Adrenal gland (tissue), 12 donors: ENCODE data around the gene SLC16A2. TPM values are rescaled to one million over a fixed set of nuclear protein-coding genes. Genes with fewer than 3 reads are reported as not detected.

ENCODE experiments used
- DNase-seq, 7 donors: peaks; one replicate each; pipeline ENCODE4 v3.0.0-alpha.2; 2019 to 2020
- H3K27ac ChIP-seq, 5 donors: fragments of 200-600 bp; sonication (generic) in 4 of 5; 1 replicate in 3 of 5; 2 replicates in 2 of 5; pipeline versions ENCODE4 v1.5.1 to v1.8.0; 2016 to 2020; ENCODE audit warnings: mild to moderate bottlenecking in 1 of 5
- H3K27me3 ChIP-seq: fragments of 200-600 bp; 2 replicates; pipeline ENCODE4 v1.8.0; 2021
- H3K36me3 ChIP-seq, 2 donors: fragments of 200-600 bp; replicated peaks in 1 of 2; 1 replicate in 1 of 2; 2 replicates in 1 of 2; pipeline versions ENCODE4 v1.5.1 to v1.8.0; 2018 to 2022
- H3K4me1 ChIP-seq, 2 donors: fragments of 200-600 bp; replicated peaks in 1 of 2; 1 replicate in 1 of 2; 2 replicates in 1 of 2; pipeline versions ENCODE4 v1.5.1 to v1.8.0; 2018 to 2021
- H3K4me3 ChIP-seq, 4 donors: fragments of 200-600 bp; sonication (generic) in 3 of 4; one replicate each; pipeline ENCODE4 v1.5.1; 2016 to 2018
- H3K9me3 ChIP-seq, 3 donors: fragments of 200-600 bp; sonication (generic) in 1 of 3; replicated peaks in 1 of 3; 1 replicate in 2 of 3; 2 replicates in 1 of 3; pipeline versions ENCODE4 v1.5.1 to v1.8.0; 2016 to 2021
- POLR2A ChIP-seq, 2 donors: fragments of 450-650 bp; IDR thresholded peaks; one replicate each; pipeline ENCODE4 v1.6.1; 2017; ENCODE audit warnings: antibody characterized with exemption in 2 of 2, mild to moderate bottlenecking in 2 of 2, moderate library complexity in 1 of 2
- WGBS, 4 donors: extraction: QIAGEN DNeasy Blood & Tissue Kit in 2 of 4; methylation state at CpG; one replicate each; pipeline versions ENCODE4 v1.1.5 to v1.1.7; 2013 to 2017; 5-methylcytosine and 5-hydroxymethylcytosine counted together
- intact Hi-C, 2 donors: fragments of 100-400 bp; cut with DNase I; formaldehyde crosslinking; loops; one replicate each; pipeline versions ENCODE4 v1.14.1 to v1.15.0; 2022 to 2023
- polyA plus RNA-seq, 3 donors: library from polyadenylated mRNA; stranded (reverse); fragments of 200-250 nt in 2 of 3; fragments of 350-450 nt in 1 of 3; fragmentation: Illumina TruSeq in 1 of 3; extraction: RNeasy Lipid Tissue Mini Kit (QIAGEN cat#74804) in 1 of 3; gene quantifications; one replicate each; pipeline ENCODE4 v1.2.3, GENCODE V29; 2013 to 2014
- total RNA-seq, 9 donors: library from RNA; depleted of rRNA in 4 of 9; stranded (reverse); fragments of >200 nt in 4 of 9; fragments of 120-200 nt in 1 of 9; fragmentation: NEBNext Ultra II Directional in 1 of 9; extraction: Animal tissue kit (Norgen Biotek cat#: 25700) in 1 of 9; gene quantifications; one replicate each; pipeline versions ENCODE4 v1.1.0 to v1.2.4, GENCODE V29; 2013 to 2023
- TF ChIP-seq, protein P1 (sequence below), 6 experiments: fragments of 450-650 bp in 4 of 6; fragments of 200-600 bp in 2 of 6; sonication (generic) in 1 of 6; IDR thresholded peaks; 1 replicate in 5 of 6; 2 replicates in 1 of 6; pipeline versions ENCODE4 v1.5.1 to v1.8.0; 2016 to 2021; ENCODE audit warnings: antibody characterized with exemption in 6 of 6, mild to moderate bottlenecking in 2 of 6, moderate library complexity in 1 of 6
- donor health status: healthy with polysubstance abuse.
- donor health status: Bipolar disorder and iron deficiency.
- donor health status: DM: yes; HTN: yes; CAD: no.
- donor health status: DM: no; HTN: no; CAD: no.
- donor health status: DM: no; HTN: no; CAD: no.
- donor health status: DM: yes; HTN: yes; CAD: no.

The SLC16A2 gene
- total and polyA plus RNA-seq, 12 donors, result 9.3 to 109 (median 46.9) TPM

DNA sequence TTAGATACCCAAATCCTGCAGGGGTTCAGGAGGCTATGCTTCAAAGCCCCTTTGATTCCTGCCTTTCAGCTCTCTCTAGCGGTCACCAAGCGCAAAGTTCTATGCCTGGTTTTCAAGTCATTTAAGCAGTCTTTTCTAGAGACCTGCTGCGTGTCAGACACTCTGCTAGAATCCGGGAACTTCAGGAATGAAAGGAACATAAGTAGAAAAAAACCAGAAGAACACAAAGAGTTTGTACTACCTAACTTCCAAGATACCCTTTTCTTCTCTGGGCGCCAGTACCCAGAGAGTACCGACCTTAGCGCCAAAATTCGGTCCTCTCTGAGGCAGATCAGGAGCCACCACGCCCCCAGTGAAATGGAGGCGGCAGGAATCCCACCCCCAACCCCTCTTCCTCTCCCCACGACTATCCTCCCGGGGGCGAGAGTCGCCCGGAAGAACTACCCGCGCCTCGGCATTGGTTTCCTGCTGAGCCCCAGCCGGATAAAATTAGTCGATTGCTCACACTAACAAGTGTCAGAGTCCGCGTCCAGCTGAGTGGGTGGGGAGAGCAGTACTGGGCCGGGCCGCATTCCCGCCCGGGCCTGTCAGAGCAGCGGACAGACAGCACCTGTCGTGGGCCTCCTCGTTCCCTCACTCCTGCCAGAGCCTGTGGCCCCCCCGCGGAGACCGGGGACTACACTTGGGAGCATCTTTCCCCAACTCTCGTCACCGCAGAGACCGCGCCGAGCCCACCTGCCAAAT is 114.3 kb downstream of the SLC16A2 start:
- Histone ChIP-seq H3K9me3 (no peaks in the 10 kb centered on the region), H3K4me3 (peak overlapping the region in 2 of 4 donors; percentile 25 to 49), H3K36me3 (no peaks in the 10 kb centered on the region), H3K27ac (peak overlapping the region; percentile 25 to 89 (median 82)), H3K4me1 (peaks cover 0 to 5% of the 10 kb centered on the region in 2 donors), H3K27me3 (peaks cover 4% of the 10 kb centered on the region)
- TF ChIP-seq, protein P1, sequence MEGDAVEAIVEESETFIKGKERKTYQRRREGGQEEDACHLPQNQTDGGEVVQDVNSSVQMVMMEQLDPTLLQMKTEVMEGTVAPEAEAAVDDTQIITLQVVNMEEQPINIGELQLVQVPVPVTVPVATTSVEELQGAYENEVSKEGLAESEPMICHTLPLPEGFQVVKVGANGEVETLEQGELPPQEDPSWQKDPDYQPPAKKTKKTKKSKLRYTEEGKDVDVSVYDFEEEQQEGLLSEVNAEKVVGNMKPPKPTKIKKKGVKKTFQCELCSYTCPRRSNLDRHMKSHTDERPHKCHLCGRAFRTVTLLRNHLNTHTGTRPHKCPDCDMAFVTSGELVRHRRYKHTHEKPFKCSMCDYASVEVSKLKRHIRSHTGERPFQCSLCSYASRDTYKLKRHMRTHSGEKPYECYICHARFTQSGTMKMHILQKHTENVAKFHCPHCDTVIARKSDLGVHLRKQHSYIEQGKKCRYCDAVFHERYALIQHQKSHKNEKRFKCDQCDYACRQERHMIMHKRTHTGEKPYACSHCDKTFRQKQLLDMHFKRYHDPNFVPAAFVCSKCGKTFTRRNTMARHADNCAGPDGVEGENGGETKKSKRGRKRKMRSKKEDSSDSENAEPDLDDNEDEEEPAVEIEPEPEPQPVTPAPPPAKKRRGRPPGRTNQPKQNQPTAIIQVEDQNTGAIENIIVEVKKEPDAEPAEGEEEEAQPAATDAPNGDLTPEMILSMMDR (IDR thresholded peaks at IDR 0.05), result peak in 5 of 6 experiments; percentile 29 to 40 (median 33)
- peak in 1 of 2 donors; percentile 17 for TF ChIP-seq POLR2A (IDR thresholded peaks at IDR 0.05)
- 0 to 30% (median 14%) methylated on average over 14 to 37 of the region's 37 CpGs for WGBS, 4 donors
- peak; percentile 56 to 79 (median 66) for DNase-seq
- intact Hi-C loops, result no loop called here

DNA sequence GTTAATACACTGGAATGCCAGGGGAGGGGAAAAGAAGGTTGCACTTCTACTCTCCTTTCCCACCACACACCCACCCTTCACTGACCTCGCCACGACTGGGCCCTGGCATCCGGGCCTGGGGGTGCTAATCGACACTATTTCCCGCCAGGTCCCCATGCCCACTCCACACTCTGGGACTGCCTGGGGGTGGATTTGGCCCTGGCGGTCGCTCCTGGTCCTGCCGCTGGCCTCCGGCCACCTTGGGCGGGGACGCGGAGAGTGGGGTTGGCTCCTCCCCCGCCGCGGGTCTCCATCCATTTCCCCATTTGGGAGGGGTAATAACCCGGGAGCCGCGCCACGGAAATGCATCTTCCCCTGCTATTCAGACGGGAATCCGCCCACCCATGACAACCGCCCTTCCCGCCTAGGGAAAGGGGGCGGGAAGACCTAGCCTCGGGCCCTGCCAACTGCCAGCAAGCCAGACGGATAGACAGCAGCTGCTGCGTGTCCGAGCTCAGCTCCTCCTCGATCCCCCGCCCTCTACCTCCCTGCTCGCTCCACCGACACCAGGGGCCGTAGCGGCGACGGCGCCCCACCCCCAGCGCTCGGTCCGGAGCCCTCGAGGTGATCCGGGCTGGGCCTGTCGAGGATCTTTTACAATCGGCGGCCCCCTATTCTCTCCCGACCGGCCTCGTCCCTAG is 115.0 kb downstream of the SLC16A2 start:
- intact Hi-C loops, result no loop called here
- WGBS, 4 donors, result 0 to 60% (median 17%) methylated on average over 3 to 48 of the region's 48 CpGs

DNA sequence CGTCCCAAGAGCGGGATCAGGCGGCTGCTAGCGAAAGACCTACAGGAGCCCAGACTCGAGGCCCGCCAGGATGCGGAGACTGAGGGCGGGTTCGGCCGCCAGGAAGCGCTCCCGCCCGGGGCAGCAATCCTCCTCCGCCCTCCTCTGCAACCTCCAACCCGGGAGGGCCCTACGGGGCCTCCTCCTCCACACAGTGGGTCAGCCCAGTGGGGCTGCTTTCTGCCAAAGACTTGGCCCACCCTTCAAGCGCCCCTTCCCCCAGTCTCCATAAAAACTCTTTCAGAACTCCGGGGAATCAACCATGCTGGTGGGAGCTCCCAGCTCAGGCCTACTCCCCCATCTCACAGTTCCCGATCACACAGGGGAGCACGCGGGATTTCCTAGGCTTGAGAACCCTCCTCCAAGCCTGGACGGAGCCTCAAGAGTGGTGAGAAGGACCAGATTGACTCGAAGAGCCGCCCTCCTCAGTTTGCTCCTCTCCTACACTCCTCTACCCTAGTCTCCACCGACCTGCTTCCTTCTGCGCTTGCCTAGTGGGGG is 115.6 kb downstream of the SLC16A2 start:
- H3K27me3 ChIP-seq, result peaks cover 4% of the 10 kb centered on the region
- WGBS, 4 donors, result 13 to 63% (median 41%) methylated on average over 2 to 26 of the region's 26 CpGs

More for the DNA sequence above, 115.0 kb downstream of the SLC16A2 start:
- H3K4me3 ChIP-seq, result peak overlapping the region in 2 of 4 donors; percentile 25 to 49
- peak overlapping the region in 4 of 5 donors; percentile 58 to 89 (median 84) for H3K27ac ChIP-seq
- DNase-seq, result peak; percentile 77 to 93 (median 87)
- TF ChIP-seq, protein P1 (IDR thresholded peaks at IDR 0.05), result peak in 5 of 6 experiments; percentile 17 to 66 (median 56)
- peak in 1 of 2 donors; percentile 40 for TF ChIP-seq POLR2A (IDR thresholded peaks at IDR 0.05)
- peaks cover 4% of the 10 kb centered on the region for H3K27me3 ChIP-seq
- H3K4me1 ChIP-seq, result peaks cover 0 to 5% of the 10 kb centered on the region in 2 donors
- no peaks in the 10 kb centered on the region for H3K36me3 ChIP-seq
- no peaks in the 10 kb centered on the region for H3K9me3 ChIP-seq

More for the DNA sequence above, 115.6 kb downstream of the SLC16A2 start:
- intact Hi-C loops, result no loop called here
- no peaks in the 10 kb centered on the region for H3K36me3 ChIP-seq
- H3K27ac ChIP-seq, result peak overlapping the region in 4 of 5 donors; percentile 58 to 89 (median 84)
- no peaks in the 10 kb centered on the region for H3K9me3 ChIP-seq
- TF ChIP-seq, protein P1 (IDR thresholded peaks at IDR 0.05), result no peak
- TF ChIP-seq POLR2A (IDR thresholded peaks at IDR 0.05), result no peak
- peak in 5 of 7 donors; percentile 5 to 57 (median 22) for DNase-seq
- H3K4me1 ChIP-seq, result peaks cover 0 to 5% of the 10 kb centered on the region in 2 donors
- peak overlapping the region in 2 of 4 donors; percentile 25 to 49 for H3K4me3 ChIP-seq
